NCI-H748 (cell line): Measurements from ENCODE around the gene OIP5.
"Not testable (repeated sequence)": the region's sequence is repeated elsewhere in the genome, so short reads cannot be mapped to it uniquely, and the experiment has no call there.

ENCODE experiments used
- DNase-seq: peaks from one replicate; lab custom pipeline; 2025; ENCODE audit not compliant: unreplicated experiment; lab: John Stamatoyannopoulos, UW

Gene OIP5

DNA sequence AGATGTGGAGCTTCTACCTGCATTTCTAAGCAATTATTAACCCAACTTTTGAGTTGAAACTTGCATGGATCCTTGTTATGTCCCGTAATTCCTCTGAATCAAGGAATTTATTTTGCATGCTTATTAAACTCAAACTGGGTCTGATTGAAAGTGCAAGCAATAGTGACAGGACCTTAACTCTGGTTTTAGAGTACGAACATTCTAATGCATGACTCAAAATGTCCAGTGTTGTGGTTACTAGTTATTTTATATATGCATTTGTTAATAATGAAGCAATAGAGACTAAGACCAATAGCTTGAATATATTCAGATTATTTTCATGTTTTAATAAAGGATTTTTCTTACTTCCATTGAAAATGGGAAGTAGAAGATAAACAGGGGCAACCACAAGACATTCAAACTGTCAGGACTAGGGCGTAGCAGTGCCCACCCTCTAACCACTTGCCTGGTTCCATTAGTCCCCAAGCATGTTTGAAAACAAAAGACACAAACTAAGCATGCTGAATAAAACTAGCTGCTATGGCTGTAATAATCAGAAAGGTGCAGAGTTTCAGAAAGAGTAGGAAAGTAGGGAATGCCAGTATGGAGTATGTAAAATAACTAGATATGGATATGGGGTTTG is 28.1 kb downstream of the OIP5 start:
- DNase-seq: no peak

DNA sequence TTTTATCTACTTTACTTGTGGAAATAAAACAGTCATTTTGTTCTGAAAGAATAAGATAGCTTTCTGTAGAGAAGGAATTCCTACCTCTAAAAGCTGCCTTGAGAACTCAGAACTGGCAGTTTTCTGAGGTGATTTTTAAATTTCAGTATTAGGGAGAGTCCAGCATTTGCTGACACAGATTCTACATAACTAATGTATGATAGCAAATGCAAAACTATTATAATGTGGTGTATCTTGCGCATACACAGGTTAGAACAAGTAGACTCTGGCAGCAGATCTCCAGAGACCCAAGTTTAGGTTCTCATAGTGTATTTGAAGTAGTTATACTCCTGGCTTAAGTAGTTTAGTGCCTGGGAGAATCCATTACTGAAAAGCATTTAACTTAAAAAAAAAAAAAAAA is 30.8 kb downstream of the OIP5 start:
- DNase-seq: no peak

DNA sequence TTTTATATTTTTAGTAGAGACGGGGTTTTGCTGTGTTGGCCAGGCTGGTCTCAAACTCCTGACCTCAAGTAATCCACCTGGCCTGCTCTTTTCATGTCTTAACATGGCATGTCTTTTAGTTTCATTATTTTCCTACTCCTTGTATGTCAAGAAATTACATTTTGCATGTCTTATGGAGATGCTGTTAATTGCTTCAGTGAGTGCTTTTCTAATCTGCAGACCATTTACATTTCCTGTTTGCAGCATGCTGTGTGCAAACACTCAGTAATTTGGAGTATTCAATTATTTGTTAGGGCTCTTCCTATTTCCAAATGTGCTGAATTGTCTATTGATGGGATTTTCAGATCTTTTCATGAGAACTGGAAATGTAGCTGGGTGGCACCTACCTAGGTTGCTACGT is 31.3 kb downstream of the OIP5 start:
- DNase-seq: peak; percentile 37

DNA sequence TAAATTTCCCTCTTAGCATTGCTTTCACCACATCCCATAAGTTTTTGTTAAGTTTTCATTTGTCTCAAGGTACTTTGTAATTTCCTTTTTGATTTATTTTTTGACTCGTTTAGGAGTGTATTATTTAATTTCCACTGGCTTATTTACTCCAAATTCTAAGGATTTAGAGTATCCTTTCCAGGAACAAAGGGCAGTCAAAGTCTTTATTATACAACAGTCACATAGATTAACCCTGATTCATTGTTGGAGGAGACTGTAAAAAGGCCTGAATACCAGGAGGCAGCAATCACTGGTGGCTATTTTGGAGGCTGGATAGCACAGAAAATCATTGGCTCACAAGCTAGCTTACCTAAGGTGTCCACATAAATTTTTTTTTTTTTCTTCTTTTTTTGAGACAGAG is 39.9 kb downstream of the OIP5 start:
- no peak for DNase-seq

DNA sequence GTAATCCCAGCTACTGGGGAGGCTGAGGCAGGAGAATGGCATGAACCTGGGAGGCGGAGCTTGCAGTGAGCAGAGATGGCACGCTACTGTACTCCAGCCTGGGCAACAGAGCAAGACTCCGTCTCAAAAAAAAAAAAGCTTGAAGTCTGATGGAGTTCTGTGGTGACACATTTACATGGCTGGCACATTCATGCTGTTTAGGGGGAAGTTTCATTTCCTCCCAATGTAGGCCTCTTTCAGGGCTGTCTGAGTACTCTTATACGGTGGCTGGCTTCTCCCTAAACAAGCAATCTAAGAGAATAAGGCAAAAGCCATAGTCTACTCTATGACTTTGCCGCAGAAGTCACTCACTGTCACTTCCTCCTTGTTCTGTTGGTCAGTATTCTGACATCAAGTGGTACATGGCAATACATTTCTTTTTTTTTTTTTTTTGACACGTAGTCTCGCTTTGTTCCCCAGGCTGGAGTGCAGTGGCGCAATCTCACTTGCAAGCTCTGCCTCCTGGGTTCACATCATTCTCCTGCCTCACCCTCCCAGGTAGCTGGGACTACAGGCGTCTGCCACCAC is 41.2 kb downstream of the OIP5 start:
- no peak for DNase-seq

DNA sequence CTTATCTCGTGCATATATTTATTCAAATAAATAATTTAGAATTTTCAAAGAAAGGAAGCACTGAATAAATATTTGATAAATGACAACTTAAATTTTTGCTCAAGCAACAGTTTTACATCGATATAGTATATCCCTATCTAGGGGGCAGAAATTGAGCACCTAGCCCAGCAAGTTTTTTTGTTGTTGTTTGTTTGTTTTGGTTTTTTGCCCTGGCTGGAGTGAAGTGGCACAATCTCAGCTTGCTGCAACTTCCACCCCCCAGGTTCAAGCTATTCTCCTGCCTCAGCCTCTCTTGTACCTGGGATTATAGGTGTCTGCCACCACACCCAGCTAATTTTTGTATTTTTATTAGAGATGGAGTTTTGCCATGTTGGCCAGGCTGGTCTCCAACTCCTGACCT is 42.4 kb downstream of the OIP5 start:
- DNase-seq: no peak

DNA sequence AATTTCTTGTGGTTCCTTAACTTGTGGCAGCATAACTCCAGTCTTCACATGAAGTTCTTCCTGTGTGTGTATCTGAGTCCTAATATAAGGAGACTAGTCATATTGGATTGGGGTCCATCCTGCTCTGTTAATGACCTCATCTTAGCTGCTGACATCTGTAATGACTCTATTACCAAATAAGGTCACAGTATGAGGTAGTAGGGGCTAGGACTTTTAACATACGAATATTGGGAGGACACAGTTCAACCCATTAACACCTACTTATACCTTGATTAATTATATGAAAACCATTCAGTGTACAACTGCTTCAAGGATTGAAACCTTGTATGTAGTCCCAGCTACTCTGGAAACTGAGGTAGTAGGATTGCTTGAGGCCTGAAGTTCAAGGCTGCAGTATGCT is 43.9 kb downstream of the OIP5 start:
- DNase-seq: no peak

DNA sequence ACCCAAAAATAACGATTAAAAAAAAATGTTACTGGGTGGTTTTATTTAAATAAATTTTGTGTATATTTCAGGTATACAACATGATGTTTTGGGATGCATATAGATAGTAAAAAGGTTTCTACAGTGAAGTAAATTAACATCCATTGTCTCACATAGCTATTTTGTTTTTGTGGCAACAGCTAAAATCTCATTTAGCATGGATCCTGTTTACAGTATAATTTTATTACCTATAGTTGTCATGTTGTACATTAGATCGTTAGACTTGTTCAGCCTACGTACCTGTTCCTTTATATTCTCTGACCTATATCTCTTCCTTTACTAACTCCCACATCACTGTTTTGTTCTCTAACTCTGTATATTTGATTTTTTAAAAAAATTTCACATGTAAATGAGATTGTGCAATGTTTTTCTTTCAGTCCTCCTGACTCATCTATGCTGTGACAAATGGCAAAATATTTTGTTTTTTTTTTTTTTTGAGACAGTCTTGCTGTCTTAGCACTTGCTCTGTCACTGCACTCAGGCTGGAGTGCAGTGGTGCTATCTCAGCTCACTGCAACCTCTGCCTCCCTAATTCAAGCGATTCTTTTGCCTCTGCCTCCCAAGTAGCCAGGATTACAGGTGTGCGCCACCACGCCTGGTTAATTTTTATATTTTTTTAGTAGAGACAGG is 45.6 kb downstream of the OIP5 start:
- no peak for DNase-seq

DNA sequence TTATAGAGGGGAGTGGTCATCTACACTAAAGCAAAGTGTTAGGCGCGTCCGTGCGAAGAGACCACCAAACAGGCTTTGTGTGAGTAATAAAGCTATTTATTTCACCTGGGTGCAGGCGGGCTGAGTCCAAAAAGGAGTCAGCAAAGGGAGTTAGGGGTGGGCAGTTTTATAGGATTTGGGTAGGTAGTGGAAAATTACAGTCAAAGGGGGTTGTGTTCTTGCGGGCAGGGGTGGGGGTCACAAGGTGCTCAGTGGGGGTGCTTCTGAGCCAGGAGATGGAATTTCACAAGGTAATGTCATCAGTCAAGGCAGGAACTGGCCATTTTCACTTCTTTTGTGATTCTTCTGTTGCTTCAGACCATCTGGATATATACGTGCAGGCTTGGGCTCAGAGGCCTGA is 47.1 kb downstream of the OIP5 start:
- DNase-seq: no peak

DNA sequence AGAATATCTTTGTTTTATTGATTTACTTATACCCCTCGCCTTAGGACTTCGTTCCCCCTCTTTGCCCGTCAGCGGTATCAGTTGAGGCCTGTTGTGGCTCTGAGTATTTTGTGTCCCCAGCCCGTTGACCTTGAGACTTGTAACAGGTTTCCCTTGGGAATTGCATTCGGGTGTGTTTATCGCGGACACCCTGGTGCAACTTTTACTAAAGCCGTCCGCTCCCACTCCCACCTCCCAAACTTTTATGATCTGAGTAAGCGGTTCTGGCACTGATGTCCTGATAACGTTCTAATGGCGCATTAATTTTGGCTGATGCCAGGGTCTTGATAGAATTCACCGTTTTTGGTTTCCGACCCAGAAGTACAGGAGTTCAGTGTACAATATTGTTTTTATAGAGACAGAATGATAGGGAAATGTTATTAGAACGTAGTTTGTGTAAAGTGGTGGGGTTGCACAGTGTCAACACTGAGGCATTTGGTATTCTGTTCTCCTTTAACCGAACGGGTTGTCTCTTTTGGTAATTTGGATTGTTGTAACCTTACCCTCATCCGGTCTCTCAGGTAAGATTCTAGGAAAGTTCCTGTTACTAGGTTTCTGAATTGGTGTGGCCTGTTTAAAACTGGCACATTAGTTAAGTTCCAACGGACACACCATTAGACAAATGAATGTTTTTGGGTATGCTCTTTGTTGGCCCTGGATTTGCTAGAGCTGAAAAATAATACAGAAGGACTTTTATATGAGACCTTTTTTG is 47.8 kb downstream of the OIP5 start:
- peak; percentile 28 for DNase-seq

DNA sequence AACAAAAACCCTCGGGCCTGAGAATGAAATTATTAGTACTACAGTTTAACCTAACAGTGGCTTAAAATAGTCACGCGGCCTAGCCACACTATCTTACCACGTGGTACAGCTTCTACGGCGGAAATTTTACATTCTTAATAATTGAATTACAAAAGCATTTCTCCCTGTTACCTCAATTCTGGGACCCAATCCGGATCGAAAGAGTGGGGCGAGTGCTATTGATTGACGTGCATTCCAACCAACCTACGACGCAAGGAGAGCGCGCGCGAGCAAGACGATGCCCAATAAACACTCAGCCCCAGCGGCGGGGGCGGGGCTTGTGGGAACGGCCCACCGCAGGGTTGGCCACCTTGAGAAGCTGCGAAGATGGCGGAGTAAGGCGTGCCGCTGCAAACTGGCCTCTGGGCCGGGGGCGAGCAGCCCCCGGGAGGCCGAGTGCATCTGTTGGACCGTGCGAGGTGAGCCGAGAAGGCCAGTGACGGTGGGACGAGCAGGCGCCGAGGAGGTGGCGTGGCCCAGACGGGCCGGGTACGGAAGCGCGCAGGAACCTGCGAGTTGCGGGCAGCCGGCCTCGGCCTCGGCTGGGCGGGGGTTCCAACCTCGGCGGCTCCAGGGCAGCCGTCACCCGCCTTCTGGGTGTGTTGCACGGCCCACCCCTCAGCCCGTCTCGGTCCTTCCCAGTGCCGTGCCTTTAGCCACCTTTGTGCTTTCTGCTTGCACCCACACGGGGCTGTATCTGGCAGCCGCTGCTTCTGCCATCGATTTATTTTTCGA is 48.6 kb downstream of the OIP5 start:
- DNase-seq: peak; percentile 98

DNA sequence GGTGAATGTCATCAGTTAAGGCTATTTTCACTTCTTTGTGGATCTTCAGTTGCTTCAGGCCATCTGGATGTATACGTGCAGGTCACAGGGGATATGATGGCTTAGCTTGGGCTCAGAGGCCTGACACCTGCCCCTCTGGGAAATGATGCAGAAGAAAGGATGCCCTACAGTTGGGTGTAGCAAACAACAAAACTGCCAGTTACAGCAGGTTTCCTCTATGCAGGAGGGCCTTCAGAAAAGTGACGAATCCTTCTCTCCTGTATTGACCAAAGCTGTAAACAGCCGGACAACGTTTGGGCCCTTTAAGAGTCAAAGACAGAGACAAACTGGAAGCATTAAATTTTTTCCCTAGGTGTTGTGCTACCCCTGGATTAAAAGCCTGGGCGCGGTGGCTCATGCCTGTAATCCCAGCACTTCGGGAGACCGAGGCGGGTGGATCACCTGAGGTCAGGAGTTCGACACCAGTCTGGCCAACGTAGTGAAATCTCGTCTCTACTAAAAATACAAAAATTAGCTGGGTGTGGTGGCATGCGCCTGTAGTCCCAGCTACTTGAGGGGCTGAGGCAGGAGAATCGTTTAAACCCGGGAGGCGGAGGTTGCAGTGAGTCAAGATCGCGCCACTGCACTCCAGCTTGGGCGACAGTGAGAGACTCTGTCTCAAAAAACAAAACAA is 49.3 kb downstream of the OIP5 start:
- not testable (repeated sequence) for DNase-seq

DNA sequence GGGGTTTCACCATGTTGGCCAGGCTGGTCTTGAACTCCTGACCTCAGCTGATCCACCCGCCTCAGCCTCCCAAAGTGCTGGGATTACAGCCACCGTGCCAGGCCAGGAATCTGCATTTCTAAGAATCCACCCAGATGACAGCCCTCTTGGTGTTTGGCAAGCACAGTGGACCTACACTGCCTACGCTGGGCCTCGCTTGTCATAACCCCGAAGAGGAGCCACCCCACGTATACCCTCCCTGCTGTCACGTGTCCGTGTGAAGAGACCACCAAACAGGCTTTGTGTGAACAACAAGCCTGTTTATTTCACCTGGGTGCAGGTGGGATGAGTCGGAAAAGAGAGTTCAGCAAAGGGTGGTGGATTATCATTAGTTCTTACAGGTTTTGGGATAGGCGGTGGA is 50.0 kb downstream of the OIP5 start:
- DNase-seq: not testable (repeated sequence)

DNA sequence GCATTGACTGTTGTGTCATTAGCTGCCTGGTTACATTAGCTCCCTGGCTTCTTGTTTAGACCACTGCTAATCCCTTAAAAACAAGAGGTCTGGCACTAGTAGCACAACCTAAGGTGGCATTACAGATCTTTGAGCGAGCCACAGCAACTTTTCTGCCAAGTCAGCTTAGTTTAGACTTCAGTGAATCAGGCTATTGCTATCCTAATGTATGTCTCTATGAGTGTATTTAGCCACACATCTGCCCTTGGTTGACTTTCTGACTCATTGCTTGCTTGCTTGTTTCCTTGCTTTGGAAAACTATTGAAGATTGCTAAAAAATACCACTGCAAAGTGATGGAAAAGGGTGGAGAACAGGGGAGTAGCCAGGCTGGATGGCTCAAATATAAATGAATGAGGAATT is 51.2 kb downstream of the OIP5 start:
- no peak for DNase-seq

DNA sequence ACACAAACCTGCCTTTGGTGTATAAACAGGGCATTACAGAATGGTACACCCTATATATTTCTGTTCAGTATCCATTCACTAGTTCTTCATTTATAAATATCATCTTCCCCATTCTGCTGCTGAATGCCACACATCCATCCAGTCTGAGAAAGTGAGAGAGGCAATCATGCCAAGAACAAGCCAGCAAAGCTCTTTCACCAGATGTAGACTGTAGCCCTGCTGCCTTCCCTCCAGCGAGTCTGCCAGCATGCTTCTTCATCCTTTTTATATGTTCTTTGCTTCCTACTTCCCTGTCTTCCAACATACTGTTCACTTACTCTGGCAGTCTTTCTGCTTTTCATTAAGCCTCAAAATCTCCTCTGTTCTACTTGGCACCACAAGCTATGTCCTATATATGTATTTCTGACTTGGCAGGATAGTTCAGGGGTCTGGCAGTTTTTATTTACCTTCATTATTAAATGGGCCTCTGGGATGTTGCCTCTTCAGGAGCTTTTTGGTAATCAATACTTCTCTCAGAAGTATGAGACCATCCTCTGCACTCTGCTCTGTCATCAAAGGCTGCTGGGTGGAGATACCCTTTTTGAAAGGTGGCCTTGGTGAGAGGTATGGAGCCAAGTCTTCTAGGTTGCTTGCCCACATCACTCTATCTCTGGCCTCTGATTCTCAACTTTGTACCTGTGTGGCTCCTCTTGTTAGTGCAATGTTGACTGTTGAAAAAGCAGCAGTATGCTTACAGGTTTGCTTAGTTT is 52.7 kb downstream of the OIP5 start:
- DNase-seq: no peak

DNA sequence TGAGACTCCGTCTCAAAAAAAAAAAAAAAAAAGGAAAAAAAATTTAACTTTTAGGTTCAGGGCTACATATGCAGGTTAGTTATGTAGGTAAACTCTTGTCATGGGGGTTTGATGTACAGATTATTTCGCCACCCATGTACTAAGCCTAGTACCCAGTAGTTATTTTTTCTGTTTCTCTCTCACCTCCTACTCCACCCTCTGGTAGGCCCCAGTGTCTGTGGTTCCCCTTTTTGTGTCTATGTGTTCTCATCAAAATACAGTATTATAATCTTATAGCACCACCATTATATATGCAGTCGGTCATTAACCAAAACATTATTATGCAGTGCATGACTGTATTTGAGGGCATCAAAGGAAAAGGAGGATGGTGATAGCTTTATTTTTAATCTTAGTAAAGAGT is 54.1 kb downstream of the OIP5 start:
- DNase-seq: no peak

DNA sequence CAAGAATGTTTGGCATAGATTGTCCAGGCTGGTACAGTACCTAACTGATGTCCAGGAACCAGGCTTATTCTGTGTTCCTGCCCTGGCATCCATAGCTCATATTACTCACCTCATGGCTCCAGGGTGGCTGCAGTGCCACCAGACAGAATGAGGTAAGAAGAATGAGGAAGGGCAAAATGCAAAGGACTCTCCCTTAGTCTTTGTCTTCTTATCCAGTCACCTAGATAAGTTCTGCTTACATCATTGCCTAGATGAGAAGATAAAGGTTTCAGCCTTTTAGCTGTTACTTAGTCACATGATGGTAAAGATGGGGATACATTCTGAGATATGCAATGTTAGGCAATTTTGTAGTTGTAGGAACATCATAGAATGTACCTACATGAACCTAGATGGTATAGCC is 55.6 kb downstream of the OIP5 start:
- DNase-seq: no peak

DNA sequence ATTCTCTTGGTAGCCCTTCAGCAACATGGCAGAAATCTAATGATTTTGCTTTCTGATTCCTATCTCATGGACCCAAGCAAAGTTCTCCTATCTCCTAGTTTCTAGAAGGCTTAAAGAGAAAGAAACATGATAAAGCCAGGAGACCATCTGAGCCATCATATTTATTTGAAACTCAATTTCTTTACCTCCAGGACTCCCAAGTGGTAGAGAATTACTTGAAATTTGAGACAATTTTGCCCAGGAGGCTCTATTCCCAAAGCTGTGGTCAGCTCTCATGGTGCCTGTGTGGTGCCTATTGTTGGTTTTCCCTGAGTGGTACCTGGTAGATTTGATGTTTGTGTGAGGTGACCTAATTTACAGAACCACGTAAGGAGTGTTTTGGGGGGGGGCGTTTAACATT is 62.5 kb downstream of the OIP5 start:
- DNase-seq: no peak

DNA sequence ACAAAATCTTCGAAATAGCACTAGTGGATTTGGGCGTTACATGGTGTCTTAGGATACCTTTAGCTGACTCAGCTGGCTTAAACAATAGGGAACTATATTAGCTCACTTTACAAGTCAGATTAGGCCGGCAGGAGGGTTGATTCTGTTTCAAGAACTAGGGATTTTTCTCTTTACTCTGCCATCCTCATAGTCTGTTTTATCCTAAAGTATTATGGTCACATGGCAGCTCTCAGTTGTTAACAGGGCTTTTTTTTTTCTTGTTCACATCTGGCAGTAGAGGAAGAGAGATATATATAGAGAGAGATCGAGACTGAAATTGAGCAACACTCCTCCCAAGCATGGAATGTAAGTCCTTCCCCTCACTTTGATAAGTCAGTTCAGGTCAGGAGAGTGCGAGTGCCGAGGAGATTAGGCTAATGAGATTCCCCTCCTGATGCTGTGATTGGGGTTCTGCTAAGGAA is 68.5 kb downstream of the OIP5 start:
- DNase-seq: no peak

DNA sequence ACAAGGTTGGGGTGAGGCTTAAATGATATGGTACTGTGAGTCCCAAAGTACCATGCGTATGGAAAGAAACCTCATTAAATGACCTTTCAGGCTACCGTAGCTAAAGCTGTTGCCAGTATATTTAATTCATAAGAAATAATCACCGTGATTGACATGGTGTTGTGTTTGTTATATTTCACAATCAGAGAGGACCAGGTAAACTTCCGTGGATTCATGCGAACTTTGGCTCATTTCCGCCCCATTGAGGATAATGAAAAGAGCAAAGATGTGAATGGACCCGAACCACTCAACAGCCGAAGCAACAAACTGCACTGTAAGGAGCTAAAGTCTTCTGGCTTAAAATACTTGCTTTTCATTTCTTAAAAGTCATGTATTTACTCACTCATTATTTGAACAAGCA is 69.8 kb downstream of the OIP5 start:
- no peak for DNase-seq
